DOHH2 (cell line): Measurements from ENCODE around the gene TRAT1.

ENCODE experiments used
- H3F3A ChIP-seq: fragments of 200-600 bp; sonication (generic), shearing (Covaris generic); 2 replicates; pipeline ENCODE4 v1.6.0; 2016; ENCODE audit warnings: antibody characterized with exemption, mild to moderate bottlenecking; ENCODE audit not compliant: control insufficient read depth, insufficient read depth
- H3K27ac ChIP-seq: fragments of 200-600 bp; sonication (generic); 2 replicates; pipeline ENCODE4 v1.5.1; 2014; ENCODE audit warnings: low read depth, mild to moderate bottlenecking, low read length, moderate library complexity
- H3K27me3 ChIP-seq: fragments of 200-600 bp; sonication (generic); 2 replicates; pipeline ENCODE4 v1.6.1; 2014; ENCODE audit warnings: mild to moderate bottlenecking, low read length, mixed read lengths; ENCODE audit not compliant: control insufficient read depth
- H3K36me3 ChIP-seq: fragments of 200-600 bp; sonication (generic); 2 replicates; pipeline ENCODE4 v1.6.1; 2014; ENCODE audit warnings: mild to moderate bottlenecking, low read length, moderate library complexity, mixed read lengths; ENCODE audit not compliant: control insufficient read depth
- H3K4me1 ChIP-seq: fragments of 200-600 bp; sonication (generic); 2 replicates; pipeline ENCODE4 v1.6.1; 2014; ENCODE audit warnings: mild to moderate bottlenecking, low read length, mixed read lengths; ENCODE audit not compliant: control insufficient read depth
- H3K4me2 ChIP-seq: fragments of 200-600 bp; sonication (generic); 2 replicates; pipeline ENCODE4 v1.6.0; 2014; ENCODE audit warnings: mild to moderate bottlenecking, low read length, moderate library complexity
- H3K4me3 ChIP-seq: fragments of 200-600 bp; sonication (generic); 2 replicates; pipeline ENCODE4 v1.5.1; 2014; ENCODE audit warnings: mild to moderate bottlenecking, low read length, mixed read lengths
- H3K79me2 ChIP-seq: fragments of 200-600 bp; sonication (generic); 2 replicates; pipeline ENCODE4 v1.6.1; 2014; ENCODE audit warnings: mild to moderate bottlenecking, low read length, mixed read lengths; ENCODE audit not compliant: control insufficient read depth
- H3K9me2 ChIP-seq: fragments of 200-600 bp; sonication (generic); replicated peaks from 2 replicates; pipeline ENCODE4 v1.6.1; 2014; ENCODE audit warnings: mild to moderate bottlenecking, low read length, mixed read lengths; ENCODE audit not compliant: control insufficient read depth
- H3K9me3 ChIP-seq: fragments of 200-600 bp; sonication (generic); 2 replicates; pipeline ENCODE4 v1.6.1; 2014; ENCODE audit warnings: antibody characterized with exemption, low read length, mixed read lengths; ENCODE audit not compliant: control insufficient read depth, insufficient read depth
- H4K20me1 ChIP-seq: fragments of 200-600 bp; sonication (generic); 2 replicates; pipeline ENCODE4 v1.6.0; 2014; ENCODE audit warnings: low read depth, mild to moderate bottlenecking, antibody characterized with exemption, low read length, moderate library complexity; ENCODE audit not compliant: control insufficient read depth, insufficient read depth
- CTCF ChIP-seq: fragments of 200-600 bp; sonication (generic); IDR thresholded peaks from one replicate; pipeline ENCODE4 v1.5.1; 2014; ENCODE audit warnings: antibody characterized with exemption, mild to moderate bottlenecking, low read depth, low read length; ENCODE audit not compliant: poor library complexity, severe bottlenecking
- EZH2phosphoT487 ChIP-seq: fragments of 200-600 bp; sonication (generic); IDR thresholded peaks from 2 replicates; pipeline ENCODE4 v1.6.1; 2017; ENCODE audit warnings: borderline replicate concordance, mild to moderate bottlenecking, antibody characterized with exemption, low read length, moderate library complexity, mixed read lengths

TRAT1 gene

GRCh38 chr3:108883373-108883772 lies 60.8 kb downstream of the TRAT1 start:
- Histone ChIP-seq H3K79me2 (no peaks in the 10 kb centered on the region), H4K20me1 (no peaks in the 10 kb centered on the region), H3F3A (no peaks in the 10 kb centered on the region), H3K9me2 (no peaks in the 10 kb centered on the region), H3K36me3 (no peaks in the 10 kb centered on the region), H3K27ac (no peak overlapping the region), H3K27me3 (no peaks in the 10 kb centered on the region), H3K9me3 (no peaks in the 10 kb centered on the region), H3K4me2 (no peak overlapping the region), H3K4me1 (no peaks in the 10 kb centered on the region), H3K4me3 (no peak overlapping the region)
- TF ChIP-seq EZH2phosphoT487 (no peak), CTCF (no peak)

- Histone ChIP-seq H3K9me3 (no peaks in the 10 kb centered on the region), H3K4me3 (no peak overlapping the region), H3K9me2 (no peaks in the 10 kb centered on the region), H3K27me3 (no peaks in the 10 kb centered on the region), H3K79me2 (no peaks in the 10 kb centered on the region), H3K4me1 (no peaks in the 10 kb centered on the region), H3F3A (no peaks in the 10 kb centered on the region), H3K27ac (no peak overlapping the region), H3K4me2 (no peak overlapping the region), H4K20me1 (no peaks in the 10 kb centered on the region), H3K36me3 (no peaks in the 10 kb centered on the region)
- TF ChIP-seq CTCF (no peak), EZH2phosphoT487 (no peak)
Measured at GRCh38 chr3:108887121-108887520, 64.5 kb downstream of the TRAT1 start.

- TF ChIP-seq EZH2phosphoT487, result no peak
- TF ChIP-seq CTCF, result no peak
- H3K79me2 ChIP-seq, result no peaks in the 10 kb centered on the region
- no peaks in the 10 kb centered on the region for H3K4me1 ChIP-seq
Measured at GRCh38 chr3:108887777-108888176, 65.2 kb downstream of the TRAT1 start.

GRCh38 chr3:108891833-108892232 lies 69.2 kb downstream of the TRAT1 start:
- Histone ChIP-seq H3K79me2 (no peaks in the 10 kb centered on the region), H3K4me1 (no peaks in the 10 kb centered on the region), H4K20me1 (no peaks in the 10 kb centered on the region), H3K4me2 (no peak overlapping the region), H3K27me3 (no peaks in the 10 kb centered on the region), H3K9me3 (no peaks in the 10 kb centered on the region), H3F3A (no peaks in the 10 kb centered on the region), H3K9me2 (no peaks in the 10 kb centered on the region), H3K4me3 (no peak overlapping the region), H3K36me3 (no peaks in the 10 kb centered on the region), H3K27ac (no peak overlapping the region)
- no peak for TF ChIP-seq EZH2phosphoT487
- no peak for TF ChIP-seq CTCF

More at GRCh38 chr3:108887777-108888176, 65.2 kb downstream of the TRAT1 start:
- H3K36me3 ChIP-seq, result no peaks in the 10 kb centered on the region
- no peaks in the 10 kb centered on the region for H3K9me3 ChIP-seq
- no peaks in the 10 kb centered on the region for H4K20me1 ChIP-seq
- H3K9me2 ChIP-seq, result no peaks in the 10 kb centered on the region
- no peaks in the 10 kb centered on the region for H3K27me3 ChIP-seq
- no peak overlapping the region for H3K4me3 ChIP-seq
- no peaks in the 10 kb centered on the region for H3F3A ChIP-seq
- H3K4me2 ChIP-seq, result no peak overlapping the region
- no peak overlapping the region for H3K27ac ChIP-seq
